ENCODE results near the gene HIVEP3.
A peak's percentile ranks its signal among the peaks of the same experiment; 100 is the strongest.

HIVEP3 gene

GRCh38 chr1:41920658-41921057 lies 1.9 kb upstream of the HIVEP3 start:
- DNase-seq, result no peak

- DNase-seq, result peak; percentile 81 to 86
Measured at GRCh38 chr1:41919764-41920397, 1.2 kb upstream of the HIVEP3 start.

- no peak for DNase-seq
Measured at GRCh38 chr1:41919131-41919530, 409 bp upstream of the HIVEP3 start.

- DNase-seq, result no peak
Measured at GRCh38 chr1:41917835-41918449, 780 bp downstream of the HIVEP3 start.

GRCh38 chr1:41917076-41917475 lies 1.6 kb downstream of the HIVEP3 start:
- no peak for DNase-seq

GRCh38 chr1:41915786-41916571 lies 2.7 kb downstream of the HIVEP3 start:
- peak in 1 of 2 experiments; percentile 10 for DNase-seq

- no peak for DNase-seq
Measured at GRCh38 chr1:41914516-41914915, 4.2 kb downstream of the HIVEP3 start.

- DNase-seq, result no peak
Measured at GRCh38 chr1:41913014-41913413, 5.7 kb downstream of the HIVEP3 start.

GRCh38 chr1:41908288-41908895 lies 10.3 kb downstream of the HIVEP3 start:
- DNase-seq, result no peak

GRCh38 chr1:41907446-41907845 lies 11.3 kb downstream of the HIVEP3 start:
- peak in 1 of 2 experiments; percentile 9 for DNase-seq

GRCh38 chr1:41906943-41907342 lies 11.8 kb downstream of the HIVEP3 start:
- DNase-seq, result no peak

- DNase-seq, result no peak
Measured at GRCh38 chr1:41905093-41905675, 13.5 kb downstream of the HIVEP3 start.

GRCh38 chr1:41902664-41903063 lies 16.1 kb downstream of the HIVEP3 start:
- DNase-seq, result no peak

GRCh38 chr1:41902159-41902577 lies 16.6 kb downstream of the HIVEP3 start:
- DNase-seq, result no peak

GRCh38 chr1:41901551-41901950 lies 17.2 kb downstream of the HIVEP3 start:
- DNase-seq, result no peak

GRCh38 chr1:41900603-41901444 lies 17.9 kb downstream of the HIVEP3 start:
- no peak for DNase-seq

GRCh38 chr1:41898191-41898713 lies 20.5 kb downstream of the HIVEP3 start:
- no peak for DNase-seq

- no peak for DNase-seq
Measured at GRCh38 chr1:41895552-41895951, 23.2 kb downstream of the HIVEP3 start.

- no peak for DNase-seq
Measured at GRCh38 chr1:41894808-41895483, 23.8 kb downstream of the HIVEP3 start.

- no peak for DNase-seq
Measured at GRCh38 chr1:41894101-41894807, 24.5 kb downstream of the HIVEP3 start.
